Spleen (tissue), 11 donors: ENCODE data around the gene TMEM273. TPM values are rescaled to one million over a fixed set of nuclear protein-coding genes. Genes with fewer than 3 reads are reported as not detected.

Experiments
- DNase-seq: peaks from one replicate; pipeline ENCODE4 v3.0.0-alpha.2; 2020
- H3K27ac ChIP-seq, 8 donors: fragments of 200-600 bp; sonication (generic) in 7 of 8; 1 replicate in 4 of 8; 2 replicates in 4 of 8; pipeline versions ENCODE4 v1.5.0 to v1.8.0; 2016 to 2021; ENCODE audit warnings: inconsistent platforms in 4 of 8, mild to moderate bottlenecking in 4 of 8, moderate library complexity in 1 of 8
- H3K27me3 ChIP-seq, 7 donors: fragments of 200-600 bp; sonication (generic) in 6 of 7; replicated peaks in 1 of 7; 1 replicate in 4 of 7; 2 replicates in 3 of 7; pipeline versions ENCODE4 v1.5.0 to v1.8.0; 2016 to 2021; ENCODE audit warnings: inconsistent platforms in 3 of 7, mild to moderate bottlenecking in 1 of 7
- H3K36me3 ChIP-seq, 6 donors: fragments of 200-600 bp; sonication (generic) in 5 of 6; 1 replicate in 4 of 6; 2 replicates in 2 of 6; pipeline versions ENCODE4 v1.5.0 to v1.8.0; 2016 to 2021; ENCODE audit warnings: inconsistent platforms in 2 of 6
- H3K4me1 ChIP-seq, 6 donors: fragments of 200-600 bp; sonication (generic) in 5 of 6; 1 replicate in 3 of 6; 2 replicates in 3 of 6; pipeline versions ENCODE4 v1.5.0 to v1.8.0; 2016 to 2021; ENCODE audit warnings: inconsistent platforms in 3 of 6
- H3K4me3 ChIP-seq, 8 donors: fragments of 200-600 bp; sonication (generic) in 7 of 8; 1 replicate in 4 of 8; 2 replicates in 4 of 8; pipeline versions ENCODE4 v1.5.0 to v1.8.0; 2016 to 2021; ENCODE audit warnings: inconsistent platforms in 4 of 8, mild to moderate bottlenecking in 4 of 8, moderate library complexity in 2 of 8
- H3K9me3 ChIP-seq, 8 donors: fragments of 200-600 bp; sonication (generic) in 7 of 8; 1 replicate in 4 of 8; 2 replicates in 4 of 8; pipeline versions ENCODE4 v1.5.0 to v1.8.0; 2016 to 2021; ENCODE audit warnings: inconsistent platforms in 4 of 8
- CTCF ChIP-seq, 11 experiments: fragments of 200-600 bp in 7 of 11; fragments of 450-650 bp in 4 of 11; sonication (generic) in 4 of 11; IDR thresholded peaks in 8 of 11; conservative IDR thresholded peaks in 3 of 11; 1 replicate in 7 of 11; 2 replicates in 4 of 11; pipeline versions ENCODE4 v1.4.0 to v1.8.0; 2016 to 2021; ENCODE audit warnings: antibody characterized with exemption in 11 of 11, inconsistent platforms in 4 of 11, mild to moderate bottlenecking in 1 of 11
- POLR2A ChIP-seq, 3 donors: fragments of 450-650 bp; IDR thresholded peaks; one replicate each; pipeline ENCODE4 v1.5.1; 2017; ENCODE audit warnings: antibody characterized with exemption in 3 of 3, mild to moderate bottlenecking in 1 of 3
- POLR2AphosphoS5 ChIP-seq, 3 donors: sonication (generic); formaldehyde crosslinking; IDR thresholded peaks; one replicate each; pipeline ENCODE4 v1.5.1; 2017; ENCODE audit warnings: antibody characterized with exemption in 3 of 3
- WGBS, 5 donors: extraction: QIAGEN DNeasy Blood & Tissue Kit in 3 of 5; methylation state at CpG; one replicate each; pipeline versions ENCODE4 v1.1.5 to v1.1.7; 2013 to 2018; 5-methylcytosine and 5-hydroxymethylcytosine counted together
- intact Hi-C: fragments of 100-400 bp; cut with DNase I; formaldehyde crosslinking; loops from one replicate; pipeline ENCODE4 v1.15.0; 2023; ENCODE audit warnings: low total_unique reads
- polyA plus RNA-seq, 3 donors: library from polyadenylated mRNA; stranded (reverse); fragments of 200-250 nt; gene quantifications; one replicate each; pipeline ENCODE4 v1.2.1, GENCODE V29; 2013
- total RNA-seq, 7 donors: library from RNA; depleted of rRNA in 3 of 7; stranded (reverse); fragments of >200 nt in 3 of 7; fragmentation: NEBNext Ultra II Directional in 4 of 7; extraction: Animal tissue kit (Norgen Biotek cat#: 25700) in 4 of 7; gene quantifications; one replicate each; pipeline versions ENCODE4 v1.1.0 to v1.2.1, GENCODE V29; 2016 to 2021
- donor health status: healthy with polysubstance abuse.
- donor health status: DM: no; HTN: no; CAD: no; lungs with moderate emphysema.
- donor health status: DM: no; HTN: no; CAD: no.
- donor health status: Bipolar disorder and iron deficiency.
- donor health status: healthy.
- donor health status: DM: no; HTN: no; CAD: no.
- donor health status: DM: yes; HTN: yes; CAD: no.

TMEM273 gene
- total and polyA plus RNA-seq, 10 donors, result 25.6 to 64.5 (median 33.4) TPM

- no peak for DNase-seq
- Histone ChIP-seq H3K9me3 (peaks cover 0 to 11% (median 4%) of the 10 kb centered on the region in 8 donors), H3K27ac (no peak overlapping the region), H3K4me1 (no peaks in the 10 kb centered on the region), H3K27me3 (peaks cover 0 to 8% (median 0%) of the 10 kb centered on the region in 7 donors), H3K4me3 (no peak overlapping the region), H3K36me3 (no peaks in the 10 kb centered on the region)
- WGBS, 5 donors, result 72 to 89% (median 80%) methylated on average over 9 of the region's 9 CpGs
- TF ChIP-seq POLR2A (IDR thresholded peaks at IDR 0.05), result no peak
- no peak for TF ChIP-seq CTCF (IDR thresholded peaks at IDR 0.05 in 8 of 11, conservative IDR thresholded peaks at IDR 0.05 in 3 of 11)
- no peak for TF ChIP-seq POLR2AphosphoS5 (IDR thresholded peaks at IDR 0.05)
- intact Hi-C loops, result no loop called here
Observed at GRCh38 chr10:49207936-49208487, 19.8 kb upstream of the TMEM273 start.

- Histone ChIP-seq H3K27ac (no peak overlapping the region), H3K4me1 (no peaks in the 10 kb centered on the region), H3K27me3 (peaks cover 0 to 3% (median 0%) of the 10 kb centered on the region in 7 donors), H3K9me3 (peaks cover 0 to 11% (median 4%) of the 10 kb centered on the region in 8 donors), H3K4me3 (no peak overlapping the region), H3K36me3 (no peaks in the 10 kb centered on the region)
- no peak for DNase-seq
- WGBS, 5 donors, result 70 to 83% (median 77%) methylated on average over 3 of the region's 3 CpGs
- intact Hi-C loops, result no loop called here
- no peak for TF ChIP-seq POLR2AphosphoS5 (IDR thresholded peaks at IDR 0.05)
- TF ChIP-seq CTCF (IDR thresholded peaks at IDR 0.05 in 8 of 11, conservative IDR thresholded peaks at IDR 0.05 in 3 of 11), result no peak
- no peak for TF ChIP-seq POLR2A (IDR thresholded peaks at IDR 0.05)
Observed at GRCh38 chr10:49207113-49207512, 18.9 kb upstream of the TMEM273 start.

GRCh38 chr10:49205206-49205605 lies 17.0 kb upstream of the TMEM273 start:
- Histone ChIP-seq H3K4me3 (no peak overlapping the region), H3K27me3 (no peaks in the 10 kb centered on the region), H3K36me3 (no peaks in the 10 kb centered on the region), H3K4me1 (no peaks in the 10 kb centered on the region), H3K27ac (no peak overlapping the region), H3K9me3 (peaks cover 0 to 11% (median 4%) of the 10 kb centered on the region in 8 donors)
- TF ChIP-seq CTCF (IDR thresholded peaks at IDR 0.05 in 8 of 11, conservative IDR thresholded peaks at IDR 0.05 in 3 of 11), result no peak
- no peak for TF ChIP-seq POLR2AphosphoS5 (IDR thresholded peaks at IDR 0.05)
- no peak for TF ChIP-seq POLR2A (IDR thresholded peaks at IDR 0.05)
- no peak for DNase-seq
- WGBS, 5 donors, result 68 to 85% (median 80%) methylated on average over 3 of the region's 3 CpGs
- intact Hi-C loops, result no loop called here

GRCh38 chr10:49204119-49204518 lies 15.9 kb upstream of the TMEM273 start:
- no peak for DNase-seq
- no peak overlapping the region for H3K4me3 ChIP-seq
- intact Hi-C loops, result no loop called here
- WGBS, 5 donors, result 71 to 98% (median 85%) methylated on average over 1 of the region's 1 CpG
- no peak for TF ChIP-seq POLR2A (IDR thresholded peaks at IDR 0.05)
- H3K36me3 ChIP-seq, result no peaks in the 10 kb centered on the region
- H3K9me3 ChIP-seq, result peaks cover 0 to 11% (median 4%) of the 10 kb centered on the region in 8 donors
- H3K4me1 ChIP-seq, result no peaks in the 10 kb centered on the region
- H3K27me3 ChIP-seq, result no peaks in the 10 kb centered on the region
- H3K27ac ChIP-seq, result no peak overlapping the region
